T-helper 2 cell treated with Interferon-gamma antibody and Interleukin-4, amounts not matched to agents 5 μg/mL and 100 μg/mL, for 36 hours (primary cell): ENCODE data around the gene ATF7.
"Not testable (repeated sequence)": the region's sequence is repeated elsewhere in the genome, so short reads cannot be mapped to it uniquely, and the experiment has no call there.

ENCODE experiments used
- DNase-seq: peaks from one replicate; pipeline ENCODE4 v3.0.0; 2021; ENCODE audit warnings: low spot score
- H3K27ac Mint-ChIP-seq: one replicate; pipeline ENCODE4 v1.8.0; 2021; ENCODE audit warnings: mild to moderate bottlenecking, mixed read lengths
- H3K27me3 Mint-ChIP-seq: one replicate; pipeline ENCODE4 v1.8.0; 2021; ENCODE audit warnings: low read depth, mixed read lengths
- H3K36me3 Mint-ChIP-seq: one replicate; pipeline ENCODE4 v1.8.0; 2021; ENCODE audit warnings: low read depth, mixed read lengths
- H3K4me1 Mint-ChIP-seq: one replicate; pipeline ENCODE4 v1.8.0; 2021; ENCODE audit warnings: low read depth, mixed read lengths
- H3K4me3 Mint-ChIP-seq: one replicate; pipeline ENCODE4 v1.8.0; 2022; ENCODE audit warnings: mild to moderate bottlenecking, moderate library complexity, mixed read lengths
- H3K9me3 Mint-ChIP-seq: one replicate; pipeline ENCODE4 v1.8.0; 2021; ENCODE audit warnings: mixed read lengths

Gene ATF7

GRCh38 chr12:53599579-53599978 is 26.6 kb downstream of the ATF7 start:
- Mint-ChIP-seq H3K9me3 (no peaks in the 10 kb centered on the region), H3K27ac (no peak overlapping the region), H3K36me3 (peaks cover 13% of the 10 kb centered on the region), H3K27me3 (no peaks in the 10 kb centered on the region), H3K4me1 (peaks cover 16% of the 10 kb centered on the region), H3K4me3 (no peak overlapping the region)
- no peak for DNase-seq

DNA sequence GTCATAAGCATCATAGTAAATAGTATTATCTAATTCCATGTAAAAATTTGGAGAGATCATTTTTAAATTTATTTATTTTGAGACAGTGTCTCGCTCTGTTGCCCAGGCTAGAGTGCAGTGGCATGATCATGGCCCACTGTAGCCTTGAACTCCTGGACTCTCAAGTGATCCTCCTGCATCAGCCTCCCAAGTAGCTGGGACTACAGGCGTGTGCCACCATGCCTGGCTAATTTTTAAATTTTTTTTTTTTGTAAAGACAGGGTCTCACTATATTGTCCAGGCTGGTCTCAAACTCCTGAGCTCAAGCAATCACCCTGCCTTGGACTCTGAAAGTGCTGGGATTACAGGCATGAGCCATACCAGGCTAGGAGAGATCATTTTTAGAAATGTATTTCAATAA is 27.2 kb downstream of the ATF7 start:
- peaks cover 14% of the 10 kb centered on the region for H3K4me1 Mint-ChIP-seq
- not testable (repeated sequence) for H3K27me3 Mint-ChIP-seq, H3K27ac Mint-ChIP-seq, DNase-seq, H3K4me3 Mint-ChIP-seq, H3K9me3 Mint-ChIP-seq
- peaks cover 13% of the 10 kb centered on the region for H3K36me3 Mint-ChIP-seq

DNA sequence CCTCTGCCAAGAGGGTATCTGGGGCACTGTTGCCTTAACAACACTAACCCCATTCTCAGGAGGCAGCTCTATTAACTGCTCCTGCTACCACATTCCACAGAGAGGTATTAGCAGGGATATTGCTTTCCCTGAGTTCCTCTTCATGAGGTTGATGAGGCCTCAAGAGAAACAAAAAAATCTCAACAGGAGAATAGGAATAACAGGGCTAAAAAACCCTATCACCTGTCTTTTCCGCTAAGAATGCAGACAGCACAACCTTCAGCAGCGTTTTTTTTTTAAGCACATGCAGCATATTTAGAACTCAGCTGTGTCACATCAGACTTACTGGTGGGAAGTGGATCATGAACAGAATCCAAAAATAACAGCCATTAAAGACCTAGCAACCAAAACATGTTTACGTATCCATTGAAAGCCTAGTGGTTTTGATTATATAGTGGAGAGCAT is 29.2 kb downstream of the ATF7 start:
- no peak for DNase-seq
- H3K36me3 Mint-ChIP-seq = peaks cover 9% of the 10 kb centered on the region
- peaks cover 4% of the 10 kb centered on the region for H3K4me1 Mint-ChIP-seq

DNA sequence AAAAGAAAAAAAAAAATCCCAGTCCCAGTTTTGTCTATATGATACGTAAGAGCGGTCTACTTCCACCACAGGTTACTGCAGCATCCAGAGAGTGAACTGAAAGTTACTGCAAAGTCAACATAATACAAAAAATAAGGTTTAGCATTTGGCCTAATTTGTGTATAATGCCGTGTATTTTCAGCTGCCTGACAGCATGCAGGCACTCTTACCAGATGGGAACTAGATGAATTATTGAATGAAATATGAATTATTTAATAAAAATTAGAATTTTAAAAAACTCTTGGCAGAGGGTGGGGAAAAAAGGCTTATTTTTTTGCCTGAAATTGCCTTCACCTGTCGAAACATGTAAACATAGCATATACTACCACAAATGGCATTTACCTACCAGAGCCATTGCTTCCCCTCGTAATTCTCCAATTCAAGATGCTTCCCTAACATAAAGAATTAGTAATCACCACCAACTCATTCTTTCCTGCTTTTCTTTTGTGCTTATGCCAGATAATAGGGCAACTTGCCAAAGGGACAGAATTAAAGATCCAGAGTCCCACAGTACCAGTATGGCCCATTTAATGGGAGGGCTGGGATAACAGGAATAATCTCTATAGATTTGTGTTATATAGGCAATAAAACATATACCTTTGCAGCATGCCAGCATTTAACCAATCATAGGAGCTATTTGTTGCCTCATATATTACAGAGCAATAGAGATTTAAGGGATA is 31.1 kb downstream of the ATF7 start:
- peaks cover 15% of the 10 kb centered on the region for H3K4me1 Mint-ChIP-seq
- no peak overlapping the region for H3K27ac Mint-ChIP-seq
- no peak overlapping the region for H3K4me3 Mint-ChIP-seq
- no peak for DNase-seq
- no peaks in the 10 kb centered on the region for H3K9me3 Mint-ChIP-seq
- H3K36me3 Mint-ChIP-seq = peaks cover 8% of the 10 kb centered on the region
- H3K27me3 Mint-ChIP-seq = no peaks in the 10 kb centered on the region

More for the DNA sequence above, 29.2 kb downstream of the ATF7 start:
- no peak overlapping the region for H3K27ac Mint-ChIP-seq
- no peak overlapping the region for H3K4me3 Mint-ChIP-seq
- H3K9me3 Mint-ChIP-seq = no peaks in the 10 kb centered on the region
- H3K27me3 Mint-ChIP-seq = no peaks in the 10 kb centered on the region

GRCh38 chr12:53593707-53594106 is 32.5 kb downstream of the ATF7 start:
- Mint-ChIP-seq H3K36me3 (peaks cover 3% of the 10 kb centered on the region), H3K27ac (no peak overlapping the region), H3K27me3 (no peaks in the 10 kb centered on the region), H3K9me3 (no peaks in the 10 kb centered on the region), H3K4me3 (no peak overlapping the region), H3K4me1 (peaks cover 21% of the 10 kb centered on the region)
- no peak for DNase-seq

GRCh38 chr12:53593031-53593430 is 33.2 kb downstream of the ATF7 start:
- Mint-ChIP-seq H3K36me3 (peaks cover under 1% of the 10 kb centered on the region), H3K27ac (no peak overlapping the region), H3K27me3 (no peaks in the 10 kb centered on the region), H3K4me3 (no peak overlapping the region), H3K9me3 (no peaks in the 10 kb centered on the region), H3K4me1 (peaks cover 27% of the 10 kb centered on the region)
- no peak for DNase-seq

- DNase-seq = no peak
- no peak overlapping the region for H3K27ac Mint-ChIP-seq
- H3K27me3 Mint-ChIP-seq = no peaks in the 10 kb centered on the region
- H3K4me1 Mint-ChIP-seq = peaks cover 28% of the 10 kb centered on the region
- H3K4me3 Mint-ChIP-seq = no peak overlapping the region
- H3K9me3 Mint-ChIP-seq = no peaks in the 10 kb centered on the region
- no peaks in the 10 kb centered on the region for H3K36me3 Mint-ChIP-seq
Observed at GRCh38 chr12:53592426-53592825, 33.8 kb downstream of the ATF7 start.

- Mint-ChIP-seq H3K4me3 (no peak overlapping the region), H3K27ac (no peak overlapping the region), H3K9me3 (no peaks in the 10 kb centered on the region), H3K36me3 (no peaks in the 10 kb centered on the region), H3K27me3 (no peaks in the 10 kb centered on the region), H3K4me1 (peaks cover 32% of the 10 kb centered on the region)
- no peak for DNase-seq
Observed at GRCh38 chr12:53591301-53592206, 34.6 kb downstream of the ATF7 start.

GRCh38 chr12:53590652-53591051 is 35.5 kb downstream of the ATF7 start:
- H3K9me3 Mint-ChIP-seq = no peaks in the 10 kb centered on the region

DNA sequence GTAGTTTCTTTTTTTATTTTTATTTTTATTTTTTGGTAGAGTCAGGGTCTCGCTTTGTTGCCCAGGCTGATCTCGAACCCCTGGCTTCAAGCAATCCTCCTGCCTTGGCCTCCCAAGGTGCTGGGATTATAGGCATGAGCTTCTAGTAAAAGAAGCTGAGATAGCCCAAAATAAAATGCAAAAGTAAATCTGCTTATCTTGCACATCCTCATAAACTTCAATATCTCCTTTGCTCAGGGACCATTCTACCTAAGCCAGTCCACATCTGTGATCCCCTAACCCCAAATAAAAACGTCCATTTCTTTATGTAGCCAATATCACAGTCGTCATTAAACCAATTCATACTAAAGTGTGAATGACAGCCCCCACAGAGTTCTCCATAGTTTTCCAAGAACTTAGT is 36.3 kb downstream of the ATF7 start:
- no peaks in the 10 kb centered on the region for H3K27me3 Mint-ChIP-seq
- H3K4me1 Mint-ChIP-seq = peaks cover 41% of the 10 kb centered on the region
- H3K36me3 Mint-ChIP-seq = no peaks in the 10 kb centered on the region
- H3K9me3 Mint-ChIP-seq = no peaks in the 10 kb centered on the region
- H3K27ac Mint-ChIP-seq = no peak overlapping the region
- no peak overlapping the region for H3K4me3 Mint-ChIP-seq
- DNase-seq = no peak

More at GRCh38 chr12:53590652-53591051, 35.5 kb downstream of the ATF7 start:
- Mint-ChIP-seq H3K4me1 (peaks cover 36% of the 10 kb centered on the region), H3K4me3 (no peak overlapping the region), H3K27ac (no peak overlapping the region), H3K27me3 (no peaks in the 10 kb centered on the region), H3K36me3 (no peaks in the 10 kb centered on the region)
- DNase-seq = no peak

GRCh38 chr12:53589423-53589822 is 36.8 kb downstream of the ATF7 start:
- Mint-ChIP-seq H3K4me1 (peaks cover 41% of the 10 kb centered on the region), H3K4me3 (no peak overlapping the region), H3K27ac (no peak overlapping the region), H3K9me3 (no peaks in the 10 kb centered on the region), H3K27me3 (no peaks in the 10 kb centered on the region), H3K36me3 (peaks cover 1% of the 10 kb centered on the region)
- no peak for DNase-seq

DNA sequence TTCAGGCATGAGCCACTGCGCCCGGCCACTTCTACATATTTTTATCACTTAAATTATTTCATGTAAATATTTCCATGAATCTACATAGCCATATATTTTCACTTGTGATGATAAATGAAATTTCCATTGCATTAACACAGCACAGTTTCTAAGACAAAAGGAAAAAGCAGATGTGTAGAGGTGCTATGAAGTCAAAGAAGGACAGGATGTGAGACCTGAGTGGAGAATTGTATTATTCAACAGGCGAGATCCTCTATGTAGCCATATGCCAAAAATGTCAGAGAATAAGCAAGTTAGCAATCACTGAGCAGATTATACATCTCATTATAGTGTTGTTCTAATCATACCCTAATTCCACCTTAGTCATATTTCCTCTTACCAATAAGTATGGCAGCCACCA is 38.1 kb downstream of the ATF7 start:
- DNase-seq = no peak
- peaks cover 4% of the 10 kb centered on the region for H3K36me3 Mint-ChIP-seq
- peaks cover 41% of the 10 kb centered on the region for H3K4me1 Mint-ChIP-seq
- H3K9me3 Mint-ChIP-seq = no peaks in the 10 kb centered on the region
- H3K27me3 Mint-ChIP-seq = no peaks in the 10 kb centered on the region
- H3K27ac Mint-ChIP-seq = peak overlapping the region; percentile 8
- H3K4me3 Mint-ChIP-seq = no peak overlapping the region

- Mint-ChIP-seq H3K27me3 (no peaks in the 10 kb centered on the region), H3K36me3 (peaks cover 4% of the 10 kb centered on the region), H3K4me1 (peaks cover 39% of the 10 kb centered on the region), H3K4me3 (no peak overlapping the region), H3K9me3 (no peaks in the 10 kb centered on the region), H3K27ac (peak overlapping the region; percentile 5)
- DNase-seq = no peak
Observed at GRCh38 chr12:53586745-53587144, 39.4 kb downstream of the ATF7 start.

DNA sequence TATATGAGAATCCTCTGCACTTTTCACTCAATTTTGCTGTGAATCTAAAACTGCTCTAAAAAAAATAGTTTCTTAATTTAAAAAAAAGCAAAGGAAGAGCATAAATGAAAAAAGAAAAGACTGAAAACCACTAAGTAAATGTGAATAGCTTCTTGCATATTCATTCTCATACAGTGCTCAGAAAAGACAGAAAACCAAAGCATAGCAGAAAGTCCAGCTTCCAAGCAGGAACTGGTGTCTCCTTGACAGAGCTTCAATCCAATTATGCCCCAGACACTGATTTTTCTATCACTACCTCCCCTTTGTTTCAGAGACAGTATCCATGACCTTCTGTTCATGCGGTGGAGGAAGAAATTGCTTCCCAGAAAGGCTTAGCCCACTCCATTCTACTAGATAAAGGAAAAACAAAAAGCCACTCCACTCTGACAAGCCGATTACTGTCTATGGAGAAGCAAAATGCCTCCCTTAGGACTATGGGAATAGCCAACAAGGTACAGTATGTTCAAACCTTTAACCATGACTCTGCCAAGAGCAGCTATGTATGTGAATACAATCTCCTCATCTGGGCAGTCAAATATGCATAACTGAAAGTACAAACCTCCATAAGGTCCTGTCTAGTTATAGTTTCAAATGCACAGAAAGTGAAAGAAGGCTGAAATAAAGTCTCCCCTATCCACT is 40.6 kb downstream of the ATF7 start:
- Mint-ChIP-seq H3K4me3 (no peak overlapping the region), H3K9me3 (no peaks in the 10 kb centered on the region), H3K27ac (no peak overlapping the region), H3K4me1 (peaks cover 36% of the 10 kb centered on the region), H3K36me3 (peaks cover 8% of the 10 kb centered on the region), H3K27me3 (no peaks in the 10 kb centered on the region)
- no peak for DNase-seq
